Endothelial cell of umbilical vein (primary cell): Measurements from ENCODE around the gene ZCCHC12. TPM values are rescaled to one million over a fixed set of nuclear protein-coding genes. Genes with fewer than 3 reads are reported as not detected.
A peak's percentile ranks its signal among the peaks of the same experiment; 100 is the strongest.

Experiments used
- BruUV-seq: library from RNA; stranded (reverse); fragments of 400-500 nt; replicated peaks from 2 replicates; lab custom pipeline; 2021; lab: Mats Ljungman, UMichigan
- CTCF ChIA-PET: fragments of 300-600, 350-600 bp; sonication (Branson Sonifier 250); formaldehyde crosslinking; loops from one replicate; lab custom pipeline; 2021; ENCODE audit warnings: antibody characterized with exemption, inconsistent platforms; lab: Charles Lee
- POLR2A ChIA-PET: fragments of 300-600, 350-600 bp; sonication (Branson Sonifier 250); formaldehyde crosslinking; loops from one replicate; lab custom pipeline; 2021; ENCODE audit warnings: antibody characterized with exemption, inconsistent platforms; lab: Charles Lee
- DNase-seq: peaks from one replicate; pipeline ENCODE4 v3.0.0-alpha.2; 2011; ENCODE audit warnings: low read depth, low spot score
- FAIRE-seq: peaks from 2 replicates; lab custom pipeline; 2011; peaks lifted over from hg19 to GRCh38; lab: Jason Lieb, UNC
- H2AFZ ChIP-seq: 2 replicates; pipeline ENCODE4 v1.6.0; 2012; ENCODE audit warnings: low read depth, low read length, control low read depth, inconsistent platforms
- H3K27ac ChIP-seq: 2 replicates; pipeline ENCODE4 v1.5.1; 2011; ENCODE audit warnings: low read depth, mild to moderate bottlenecking, control low read depth, low read length, moderate library complexity; ENCODE audit not compliant: insufficient read depth
- H3K27me3 ChIP-seq, 2 experiments: 2 replicates each; pipeline versions ENCODE4 v1.6.0 to v1.6.1; 2011; ENCODE audit warnings: low read length in 2 of 2, mixed read lengths in 1 of 2; ENCODE audit not compliant: control insufficient read depth in 2 of 2, insufficient read depth in 2 of 2
- H3K36me3 ChIP-seq, 2 experiments: 2 replicates in 1 of 2; 3 replicates in 1 of 2; pipeline ENCODE4 v1.5.1; 2011; ENCODE audit warnings: low read length in 2 of 2, mild to moderate bottlenecking in 1 of 2, moderate library complexity in 1 of 2; ENCODE audit not compliant: control insufficient read depth in 2 of 2, insufficient read depth in 2 of 2; ENCODE audit errors: extremely low read depth in 1 of 2
- H3K4me1 ChIP-seq: 3 replicates; pipeline ENCODE4 v1.5.1; 2011; ENCODE audit warnings: mild to moderate bottlenecking, low read length; ENCODE audit not compliant: control insufficient read depth, insufficient read depth; ENCODE audit errors: extremely low read depth
- H3K4me2 ChIP-seq: 2 replicates; pipeline ENCODE4 v1.6.1; 2011; ENCODE audit warnings: low read length, control low read depth, mixed read lengths; ENCODE audit not compliant: insufficient read depth
- H3K4me3 ChIP-seq, 3 experiments: fragments of 200-600 bp in 1 of 3; sonication (generic), shearing (Covaris generic) in 1 of 3; replicated peaks in 1 of 3; 2 replicates each; pipeline ENCODE4 v1.5.1; 2011 to 2016; ENCODE audit warnings: control low read depth in 3 of 3, low read length in 3 of 3, mild to moderate bottlenecking in 2 of 3, inconsistent platforms in 1 of 3, low read depth in 1 of 3, moderate library complexity in 1 of 3; ENCODE audit not compliant: insufficient read depth in 1 of 3
- H3K79me2 ChIP-seq: 2 replicates; pipeline ENCODE4 v1.6.0; 2012; ENCODE audit warnings: low read length, inconsistent platforms; ENCODE audit not compliant: control insufficient read depth, insufficient read depth
- H3K9ac ChIP-seq: replicated peaks from 2 replicates; pipeline ENCODE3; 2011; ENCODE audit warnings: low read length, control low read depth; ENCODE audit not compliant: insufficient read depth; ENCODE audit errors: extremely low read depth
- H3K9me1 ChIP-seq: replicated peaks from 3 replicates; pipeline ENCODE4 v1.6.0; 2011; ENCODE audit warnings: mild to moderate bottlenecking, low read length; ENCODE audit not compliant: control insufficient read depth, insufficient read depth; ENCODE audit errors: extremely low read depth
- H3K9me3 ChIP-seq: replicated peaks from 2 replicates; pipeline ENCODE4 v1.5.1; 2012; ENCODE audit warnings: low read length, inconsistent platforms; ENCODE audit not compliant: control insufficient read depth, insufficient read depth
- H4K20me1 ChIP-seq: replicated peaks from 2 replicates; pipeline ENCODE3; 2011; ENCODE audit warnings: mild to moderate bottlenecking, low read length; ENCODE audit not compliant: control insufficient read depth, insufficient read depth; ENCODE audit errors: extremely low read depth
- EZH2 ChIP-seq: IDR thresholded peaks from 2 replicates; pipeline ENCODE4 v1.6.1; 2012; ENCODE audit warnings: borderline replicate concordance, low read depth, mild to moderate bottlenecking, moderate library complexity, low read length, inconsistent platforms; ENCODE audit not compliant: severe bottlenecking
- MYC ChIP-seq: IDR thresholded peaks from one replicate; pipeline ENCODE4 v1.6.1; 2011; ENCODE audit warnings: mild to moderate bottlenecking, low read depth, low read length
- dilution Hi-C: fragments of 300-500 bp; cut with MboI; formaldehyde crosslinking; loops from one replicate; pipeline ENCODE4 v1.15.0; 2019; ENCODE audit warnings: low sequenced_read_pairs; ENCODE audit not compliant: extremely low pct_ligation_motif_present
- intact Hi-C: fragments of 100-400 bp; cut with micrococcal nuclease; formaldehyde crosslinking; loops from one replicate; pipeline ENCODE4 v1.10.0; 2022
- polyA plus RNA-seq, 4 experiments: library from polyadenylated mRNA; depleted of rRNA in 3 of 4; stranded (reverse) in 3 of 4; unstranded in 1 of 4; fragments of >200 nt; gene quantifications; 2 replicates each; pipeline versions ENCODE4 v1.2.1 to v1.2.3, GENCODE V29; 2011 to 2012; ENCODE audit warnings: missing spikeins in 1 of 4
- total RNA-seq: library from RNA; stranded (reverse); gene quantifications from 2 replicates; pipeline ENCODE4 v1.2.3, GENCODE V29; 2021
- TF ChIP-seq, protein P1 (sequence below), 2 donors: IDR thresholded peaks; 1 replicate in 1 of 2; 2 replicates in 1 of 2; pipeline ENCODE4 v1.5.1; 2011; ENCODE audit warnings: low read length in 2 of 2, mild to moderate bottlenecking in 2 of 2, moderate library complexity in 2 of 2, control low read depth in 1 of 2, inconsistent platforms in 1 of 2, low read depth in 1 of 2; ENCODE audit not compliant: insufficient read depth in 1 of 2; ENCODE audit errors: extremely low read depth in 1 of 2
- TF ChIP-seq, protein P2 (sequence below): IDR thresholded peaks from 2 replicates; pipeline ENCODE4 v1.6.1; 2011; ENCODE audit not compliant: insufficient read depth, insufficient read length

Gene ZCCHC12
- total and polyA plus RNA-seq, 2 donors (not counting 3 experiments of a cell fraction or from before 2014, with no cell fraction given) = 0.10 to 0.29 TPM

DNA sequence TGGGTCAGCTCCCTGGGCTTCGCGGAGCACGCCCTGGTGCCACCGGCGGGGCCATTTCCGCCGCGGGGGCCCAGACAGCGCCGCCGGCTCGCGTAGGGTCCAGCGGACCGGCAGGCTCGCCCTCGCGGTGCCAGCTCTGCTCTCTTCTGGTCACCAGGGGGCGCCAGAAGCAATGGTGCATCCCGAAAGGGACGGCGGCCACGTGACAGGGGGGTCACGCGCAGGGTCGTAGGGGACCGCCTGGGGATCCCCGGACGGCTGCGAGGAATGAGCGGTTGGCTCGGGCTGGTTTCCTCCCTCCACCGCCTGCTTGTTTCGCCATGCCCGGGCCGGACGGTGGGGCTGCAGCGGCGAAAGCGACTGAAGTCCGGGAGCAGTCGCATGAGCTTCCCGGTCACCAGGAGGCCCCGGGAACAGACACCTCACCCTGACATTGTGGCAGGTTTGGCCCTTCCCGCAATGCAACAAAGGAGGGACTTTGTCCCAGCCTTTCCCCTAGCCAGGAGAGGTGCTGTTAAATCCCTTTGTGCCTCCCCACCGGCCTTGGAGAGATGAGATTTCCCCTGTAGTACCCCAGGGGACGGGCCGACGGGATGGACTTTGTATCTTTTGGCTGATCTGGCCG lies 15.8 kb downstream of the ZCCHC12 start:
- Histone ChIP-seq H3K4me1 (peaks cover 5% of the 10 kb centered on the region), H3K27ac (no peak overlapping the region), H3K36me3 (no peaks in the 10 kb centered on the region), H3K79me2 (no peaks in the 10 kb centered on the region), H3K4me2 (peak overlapping the region; percentile 62), H3K4me3 (peak overlapping the region in 2 of 3 experiments; percentile 31 to 43), H3K9ac (peak overlapping the region; percentile 16), H3K9me3 (no peaks in the 10 kb centered on the region), H2AFZ (peak overlapping the region; percentile 96), H4K20me1 (no peaks in the 10 kb centered on the region), H3K27me3 (no peaks in the 10 kb centered on the region), H3K9me1 (no peaks in the 10 kb centered on the region)
- DNase-seq (peak; percentile 55), FAIRE-seq (no peak)
- dilution Hi-C loops = no loop called here
- ChIA-PET POLR2A (no interaction called here), CTCF (interaction anchor here (0.6 to 1.8 kb wide), 25 partner anchors 8 to 412 kb away, joined by 3 to 34 read pairs (median 4); partner anchors contain the start of gene ZCCHC12)
- intact Hi-C loops = loop anchor here (2.0 kb wide), 1 partner anchor 227 kb away; no protein-coding TSS in a partner anchor
- TF ChIP-seq MYC = no peak
- TF ChIP-seq, protein P1, sequence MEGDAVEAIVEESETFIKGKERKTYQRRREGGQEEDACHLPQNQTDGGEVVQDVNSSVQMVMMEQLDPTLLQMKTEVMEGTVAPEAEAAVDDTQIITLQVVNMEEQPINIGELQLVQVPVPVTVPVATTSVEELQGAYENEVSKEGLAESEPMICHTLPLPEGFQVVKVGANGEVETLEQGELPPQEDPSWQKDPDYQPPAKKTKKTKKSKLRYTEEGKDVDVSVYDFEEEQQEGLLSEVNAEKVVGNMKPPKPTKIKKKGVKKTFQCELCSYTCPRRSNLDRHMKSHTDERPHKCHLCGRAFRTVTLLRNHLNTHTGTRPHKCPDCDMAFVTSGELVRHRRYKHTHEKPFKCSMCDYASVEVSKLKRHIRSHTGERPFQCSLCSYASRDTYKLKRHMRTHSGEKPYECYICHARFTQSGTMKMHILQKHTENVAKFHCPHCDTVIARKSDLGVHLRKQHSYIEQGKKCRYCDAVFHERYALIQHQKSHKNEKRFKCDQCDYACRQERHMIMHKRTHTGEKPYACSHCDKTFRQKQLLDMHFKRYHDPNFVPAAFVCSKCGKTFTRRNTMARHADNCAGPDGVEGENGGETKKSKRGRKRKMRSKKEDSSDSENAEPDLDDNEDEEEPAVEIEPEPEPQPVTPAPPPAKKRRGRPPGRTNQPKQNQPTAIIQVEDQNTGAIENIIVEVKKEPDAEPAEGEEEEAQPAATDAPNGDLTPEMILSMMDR (IDR thresholded peaks at IDR 0.05; ENCODE audit: extremely low read depth in 1 of 2, insufficient read depth in 1 of 2, low read depth in 1 of 2, low read length in 2 of 2) = peak; percentile 60 to 78
- TF ChIP-seq, protein P2, sequence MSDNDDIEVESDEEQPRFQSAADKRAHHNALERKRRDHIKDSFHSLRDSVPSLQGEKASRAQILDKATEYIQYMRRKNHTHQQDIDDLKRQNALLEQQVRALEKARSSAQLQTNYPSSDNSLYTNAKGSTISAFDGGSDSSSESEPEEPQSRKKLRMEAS = peak; percentile 15
- BruUV-seq = no TSS peak

DNA sequence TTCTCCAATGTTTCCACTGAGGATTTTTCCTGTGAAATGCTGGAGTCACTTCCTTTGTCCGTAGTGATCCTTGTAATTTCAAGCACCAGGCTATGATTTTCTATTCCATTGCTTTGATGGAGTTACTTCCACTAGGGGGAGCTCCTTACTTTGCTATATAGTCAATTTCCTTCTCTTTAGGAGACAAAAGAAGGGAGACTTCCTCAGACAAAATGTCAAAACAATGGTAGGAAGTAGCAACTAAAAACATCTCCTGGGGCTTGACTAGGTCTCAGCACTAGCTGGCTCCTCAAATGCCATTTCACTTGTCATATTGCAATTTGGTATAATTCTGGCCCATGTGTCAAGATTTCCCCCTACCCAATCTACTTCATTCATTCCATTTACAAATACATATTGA lies 24.1 kb downstream of the ZCCHC12 start:
- TF ChIP-seq, protein P2 = no peak
- TF ChIP-seq EZH2 (no peak), MYC (no peak)
- TF ChIP-seq, protein P1 (IDR thresholded peaks at IDR 0.05; ENCODE audit: extremely low read depth in 1 of 2, insufficient read depth in 1 of 2, low read depth in 1 of 2, low read length in 2 of 2) = peak; percentile 19 to 38
- POLR2A ChIA-PET = no interaction called here

More for the DNA sequence above, 24.1 kb downstream of the ZCCHC12 start:
- H2AFZ ChIP-seq = no peak overlapping the region
- no peaks in the 10 kb centered on the region for H4K20me1 ChIP-seq
- no peak overlapping the region for H3K27ac ChIP-seq
- dilution Hi-C loops = no loop called here
- peak; percentile 70 for DNase-seq
- no peaks in the 10 kb centered on the region for H3K27me3 ChIP-seq
- H3K9me1 ChIP-seq = no peaks in the 10 kb centered on the region
- intact Hi-C loops = loop anchor here (1.0 to 5.0 kb wide), 4 partner anchors 161 to 725 kb away; partner anchors contain the start of gene UBE2A
- CTCF ChIA-PET = interaction anchor here (0.6 to 2.3 kb wide), 11 partner anchors 8 to 347 kb away, joined by 3 to 41 read pairs (median 8); no protein-coding TSS in a partner anchor
- H3K4me2 ChIP-seq = no peak overlapping the region
- no peak overlapping the region for H3K9ac ChIP-seq
- no TSS peak for BruUV-seq
- peak; percentile 94 for FAIRE-seq
- H3K4me3 ChIP-seq = no peak overlapping the region
- peaks cover 3% of the 10 kb centered on the region for H3K4me1 ChIP-seq
- no peaks in the 10 kb centered on the region for H3K36me3 ChIP-seq
- no peaks in the 10 kb centered on the region for H3K9me3 ChIP-seq
- H3K79me2 ChIP-seq = no peaks in the 10 kb centered on the region
